NCI-H1092 (cell line): ENCODE measurements around the gene C14orf119.

Experiments
- DNase-seq: peaks from one replicate; lab custom pipeline; 2025; lab: John Stamatoyannopoulos, UW

The C14orf119 gene, protein sequence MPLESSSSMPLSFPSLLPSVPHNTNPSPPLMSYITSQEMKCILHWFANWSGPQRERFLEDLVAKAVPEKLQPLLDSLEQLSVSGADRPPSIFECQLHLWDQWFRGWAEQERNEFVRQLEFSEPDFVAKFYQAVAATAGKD

DNA sequence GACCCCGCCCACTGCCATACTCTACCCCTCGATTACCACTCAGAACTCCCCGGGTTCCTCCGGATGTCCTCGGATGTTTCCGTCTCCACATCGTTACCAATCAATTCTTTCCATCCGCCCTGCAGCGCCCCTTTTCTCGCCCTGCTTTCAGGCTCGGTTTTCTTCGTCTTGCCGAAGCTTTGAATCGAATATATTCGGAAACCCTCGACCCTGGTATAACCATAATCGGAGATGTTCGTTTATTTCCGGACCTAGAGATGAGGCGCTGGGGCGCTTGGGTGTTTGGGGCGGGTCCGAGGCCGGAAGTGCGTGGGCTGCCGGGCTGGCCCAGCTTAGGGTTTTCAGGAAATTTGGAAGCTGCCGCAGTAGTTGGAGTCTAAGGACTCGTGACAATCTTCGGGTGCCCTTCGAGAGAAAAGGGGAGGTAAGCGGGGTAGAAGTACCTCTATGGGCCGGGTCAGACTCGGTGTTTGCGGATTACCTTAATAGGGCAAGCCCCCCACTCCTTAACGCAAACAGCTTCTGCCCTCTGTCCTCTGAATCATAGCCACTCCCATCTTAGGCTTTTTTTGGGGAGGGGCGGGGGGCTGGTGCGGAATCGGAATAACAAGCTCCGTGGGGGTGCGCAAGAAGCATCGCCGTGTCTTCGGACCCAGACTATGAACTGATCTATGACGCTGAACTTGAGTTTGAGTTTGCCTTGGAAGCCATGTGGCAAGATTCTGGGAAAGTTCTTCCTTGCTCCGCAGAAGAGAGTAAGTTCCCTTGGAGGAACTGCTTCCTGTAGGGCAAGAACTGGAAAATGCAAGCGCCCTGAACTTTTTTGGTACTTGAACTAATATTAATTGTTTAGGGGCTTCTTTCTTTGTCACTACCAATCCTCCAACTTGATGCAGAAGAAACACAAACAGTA, at the start of gene C14orf119:
C14orf119 (plus strand) TSS at position 310 of the 913 bp plus-strand sequence. CDS start 2,154 bp downstream, outside the sequence.
- DNase-seq, result no peak

DNA sequence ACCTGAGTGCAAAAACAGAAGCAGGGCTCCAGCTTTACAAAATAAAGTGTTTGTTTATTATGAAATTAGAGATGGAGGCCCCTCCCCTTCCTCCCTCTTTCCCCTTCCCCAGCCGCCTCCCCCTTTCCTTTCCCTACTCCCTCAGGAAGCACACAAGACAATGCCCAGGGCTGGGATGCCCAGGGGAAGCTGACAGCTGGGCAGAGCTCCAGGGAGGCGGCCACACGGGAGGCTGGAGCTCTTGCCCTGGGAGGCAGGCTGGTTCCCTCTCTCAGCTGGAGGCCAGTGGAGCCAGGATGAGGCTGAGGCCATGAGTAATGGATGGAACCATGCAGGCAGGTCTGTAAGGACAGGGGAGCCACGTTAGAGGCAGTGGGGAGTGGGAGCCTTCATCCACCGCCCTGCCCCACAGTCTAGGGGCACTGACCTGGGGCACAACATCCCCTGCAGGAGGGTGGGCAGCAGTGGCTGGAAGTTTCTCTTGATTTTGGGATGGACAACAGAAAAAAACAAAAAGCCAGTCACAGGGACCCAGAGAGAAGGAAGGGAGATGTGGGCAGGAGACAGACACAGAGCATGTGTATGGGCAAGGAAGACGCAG, 48.2 kb upstream of the C14orf119 start:
- no peak for DNase-seq

DNA sequence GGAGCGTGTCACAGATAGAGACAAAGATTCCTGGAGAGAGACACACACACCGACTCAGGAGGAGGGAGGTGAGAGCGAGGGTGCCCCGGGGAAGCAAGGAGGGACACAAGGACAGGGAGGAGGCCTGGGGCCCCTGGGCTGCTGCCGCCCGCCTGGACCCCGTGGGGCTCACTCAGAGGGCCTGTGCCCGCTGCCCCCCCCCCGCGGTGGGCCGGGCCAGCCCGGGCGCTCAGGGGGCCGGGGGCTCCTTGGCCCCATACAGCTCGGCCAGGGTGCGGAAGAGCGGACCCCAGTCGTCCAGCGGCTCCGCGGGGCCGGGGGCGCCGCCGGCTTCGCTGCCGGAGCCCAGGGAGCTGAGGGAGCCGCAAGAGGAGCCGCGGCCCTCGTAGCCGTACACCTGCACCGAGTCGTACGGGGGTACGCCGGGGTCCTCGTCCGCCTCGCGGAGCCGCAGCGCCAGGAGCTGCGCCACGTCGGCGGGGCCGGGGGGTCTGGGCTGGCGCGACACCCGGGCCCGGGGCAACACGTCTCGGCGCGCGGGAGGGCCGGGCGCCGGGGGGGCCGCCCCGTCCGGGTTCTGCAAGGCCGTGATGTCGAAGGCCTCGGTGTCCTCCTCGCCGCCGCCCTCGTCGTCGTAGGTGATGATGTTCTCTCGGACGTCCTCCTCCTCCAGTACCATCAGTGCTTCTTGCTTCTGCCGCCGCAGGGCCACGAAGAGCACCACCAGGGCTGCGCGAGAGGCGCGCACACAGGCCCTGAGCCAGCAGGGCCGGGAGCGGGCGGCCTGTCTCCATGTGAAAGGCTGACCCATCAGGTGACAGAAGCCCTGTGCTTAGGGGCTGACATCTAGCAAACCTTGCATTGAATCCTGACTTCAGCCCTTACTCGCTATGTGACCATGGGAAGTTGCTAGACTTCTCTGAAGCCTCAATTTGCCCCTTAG, 47.3 kb upstream of the C14orf119 start:
- DNase-seq, result no peak

GRCh38 chr14:23049011-23049410, 46.3 kb upstream of the C14orf119 start:
- DNase-seq, result no peak

- DNase-seq, result no peak
Observed at GRCh38 chr14:23051141-23052057, 43.9 kb upstream of the C14orf119 start.

DNA sequence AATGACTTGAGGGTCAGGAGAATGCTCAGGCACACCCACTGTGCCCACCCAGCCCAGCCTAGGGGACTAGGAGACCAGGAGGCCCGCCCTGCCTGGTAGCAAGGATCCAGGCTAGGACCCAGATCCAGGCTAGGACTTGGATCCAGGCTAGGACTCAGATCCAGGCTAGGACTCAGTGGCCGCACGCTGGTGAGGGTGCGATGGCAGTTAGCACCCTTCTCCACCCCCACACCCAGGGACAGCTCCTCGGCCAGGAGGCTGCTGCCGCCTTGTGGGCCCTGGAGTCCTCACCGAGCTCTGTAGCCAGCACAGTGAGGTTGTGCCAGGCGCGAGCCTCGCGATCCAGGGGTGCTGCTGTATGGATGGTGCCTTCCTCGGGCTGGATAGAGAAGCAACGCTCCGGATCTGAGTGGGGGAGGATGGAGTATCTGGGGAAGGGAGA, 43.1 kb upstream of the C14orf119 start:
- DNase-seq, result no peak

DNA sequence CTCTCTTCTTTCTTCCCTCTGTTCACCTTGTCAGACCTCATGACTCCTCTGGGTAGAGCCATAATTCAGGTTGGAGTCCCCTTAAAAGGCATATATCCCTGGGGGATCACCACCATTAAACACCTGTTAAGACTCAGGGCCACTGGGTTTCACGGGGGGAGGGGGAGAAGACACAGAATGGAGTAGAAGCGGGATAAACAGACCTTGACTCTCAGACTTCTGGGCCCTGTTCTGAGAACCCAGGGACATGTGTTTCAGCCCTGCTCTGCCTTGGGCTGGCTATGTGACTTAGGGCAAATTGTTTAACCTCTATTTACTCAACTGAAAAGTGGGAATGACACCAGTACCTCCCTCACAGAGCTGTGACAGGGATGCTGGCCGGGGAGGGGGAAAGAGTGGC, 42.6 kb upstream of the C14orf119 start:
- no peak for DNase-seq

- DNase-seq, result no peak
Observed at GRCh38 chr14:23053426-23053825, 41.9 kb upstream of the C14orf119 start.

GRCh38 chr14:23054000-23054811, 41.1 kb upstream of the C14orf119 start:
- DNase-seq, result no peak

DNA sequence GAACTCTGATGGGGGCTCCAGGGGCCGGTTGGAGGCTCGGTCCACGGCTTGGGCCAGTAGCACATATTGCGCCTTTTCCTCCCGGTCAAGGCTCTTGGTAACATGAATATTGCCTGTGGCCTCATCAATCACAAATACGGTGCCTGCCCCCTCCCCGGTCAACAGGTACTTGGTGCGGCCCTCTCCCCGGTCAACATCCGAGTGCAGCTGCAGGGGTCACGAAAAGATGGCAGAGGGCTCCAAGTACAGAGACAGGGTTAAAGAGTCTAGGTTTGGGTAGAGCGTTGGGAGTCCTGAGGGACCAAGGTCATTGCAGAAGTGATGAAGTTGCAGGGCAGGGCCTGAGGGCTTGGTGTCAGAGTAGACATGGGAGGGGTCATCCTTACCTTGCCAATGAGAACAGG, 40.2 kb upstream of the C14orf119 start:
- no peak for DNase-seq

- DNase-seq, result no peak
Observed at GRCh38 chr14:23055621-23056144, 39.6 kb upstream of the C14orf119 start.

DNA sequence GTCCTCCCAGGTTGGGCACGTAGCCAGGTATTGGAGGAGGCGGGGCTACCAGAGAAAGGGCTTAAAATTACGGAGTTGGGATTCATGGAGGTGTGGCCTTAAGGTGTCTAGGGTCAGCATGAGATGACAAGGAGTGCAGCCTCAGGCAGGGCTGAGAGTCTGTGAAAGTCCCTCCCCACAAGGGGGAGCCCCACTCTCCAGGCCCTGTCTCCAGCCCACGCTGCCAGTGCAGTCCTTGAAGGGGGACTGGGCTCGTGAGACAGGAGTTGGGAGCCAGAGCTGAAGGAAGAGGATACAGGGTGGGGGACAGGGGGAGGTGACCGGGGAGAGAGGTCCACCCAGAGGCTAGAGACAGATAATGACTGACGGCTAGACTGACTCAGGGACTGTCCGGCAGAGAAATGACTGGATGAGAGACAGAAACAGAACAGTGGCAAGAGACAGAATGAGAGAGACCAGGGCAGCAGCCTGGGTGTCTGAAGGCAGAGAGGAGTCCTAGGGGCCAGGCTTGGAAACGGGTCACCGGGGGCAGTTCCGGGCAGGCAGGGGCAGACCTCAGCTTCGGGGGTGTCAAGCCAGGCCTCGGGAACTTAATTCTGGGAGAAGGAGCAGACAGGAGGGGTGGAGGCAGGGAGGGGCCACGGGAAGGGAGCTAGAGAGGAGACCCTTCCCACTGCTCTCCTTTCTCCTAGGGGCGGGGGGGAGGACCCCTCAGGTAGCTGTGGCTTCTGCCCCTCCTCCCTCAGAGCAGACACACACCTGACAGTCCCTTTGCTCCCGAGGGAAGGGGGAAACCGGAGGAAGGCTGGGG, 39.0 kb upstream of the C14orf119 start:
- DNase-seq, result no peak

DNA sequence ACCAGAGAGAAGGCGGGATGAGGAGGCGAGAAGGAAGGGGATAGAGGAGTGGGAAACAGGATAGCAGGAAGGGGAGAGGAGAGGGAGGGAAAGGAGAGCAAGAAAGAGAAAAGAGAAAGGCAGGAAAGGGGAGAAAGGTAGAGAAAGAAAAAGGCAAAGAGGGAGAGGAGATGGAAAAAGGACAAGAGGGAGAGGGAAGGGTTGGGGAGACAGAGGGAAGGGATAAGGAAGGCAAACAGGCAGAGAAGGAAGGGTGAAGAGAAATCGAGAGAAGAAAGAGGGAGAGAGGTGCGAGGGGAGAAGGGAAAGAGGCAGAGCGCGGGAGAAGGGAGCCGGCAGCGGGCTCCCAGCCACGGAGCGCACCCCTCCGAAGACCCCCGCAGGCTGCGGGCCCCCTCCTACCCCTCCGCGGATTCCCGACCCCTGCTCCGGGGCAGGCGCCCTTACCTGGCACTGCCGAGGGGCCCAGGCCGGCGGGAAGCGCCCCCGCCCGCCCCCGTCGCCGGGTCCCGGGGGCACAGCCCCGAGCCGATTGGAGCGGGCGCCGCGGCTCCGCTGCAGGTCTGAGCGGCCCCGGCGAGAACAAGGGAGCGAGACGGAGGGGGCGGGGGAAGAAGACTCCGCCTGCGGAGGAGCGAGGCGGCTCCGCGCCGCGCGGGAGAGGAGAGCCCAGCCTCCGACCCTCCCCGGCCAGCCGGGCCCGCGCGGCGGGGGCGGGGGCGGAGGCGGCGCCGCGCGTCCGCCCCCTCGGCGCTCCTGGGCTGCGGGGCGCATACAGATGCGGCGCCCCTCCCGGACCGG, 38.1 kb upstream of the C14orf119 start, which contains the start of gene CDH24:
CDH24 (minus strand) TSS at position 565 of the 801 bp plus-strand sequence. CDS start 1,787 bp downstream, outside the sequence.
- no peak for DNase-seq

DNA sequence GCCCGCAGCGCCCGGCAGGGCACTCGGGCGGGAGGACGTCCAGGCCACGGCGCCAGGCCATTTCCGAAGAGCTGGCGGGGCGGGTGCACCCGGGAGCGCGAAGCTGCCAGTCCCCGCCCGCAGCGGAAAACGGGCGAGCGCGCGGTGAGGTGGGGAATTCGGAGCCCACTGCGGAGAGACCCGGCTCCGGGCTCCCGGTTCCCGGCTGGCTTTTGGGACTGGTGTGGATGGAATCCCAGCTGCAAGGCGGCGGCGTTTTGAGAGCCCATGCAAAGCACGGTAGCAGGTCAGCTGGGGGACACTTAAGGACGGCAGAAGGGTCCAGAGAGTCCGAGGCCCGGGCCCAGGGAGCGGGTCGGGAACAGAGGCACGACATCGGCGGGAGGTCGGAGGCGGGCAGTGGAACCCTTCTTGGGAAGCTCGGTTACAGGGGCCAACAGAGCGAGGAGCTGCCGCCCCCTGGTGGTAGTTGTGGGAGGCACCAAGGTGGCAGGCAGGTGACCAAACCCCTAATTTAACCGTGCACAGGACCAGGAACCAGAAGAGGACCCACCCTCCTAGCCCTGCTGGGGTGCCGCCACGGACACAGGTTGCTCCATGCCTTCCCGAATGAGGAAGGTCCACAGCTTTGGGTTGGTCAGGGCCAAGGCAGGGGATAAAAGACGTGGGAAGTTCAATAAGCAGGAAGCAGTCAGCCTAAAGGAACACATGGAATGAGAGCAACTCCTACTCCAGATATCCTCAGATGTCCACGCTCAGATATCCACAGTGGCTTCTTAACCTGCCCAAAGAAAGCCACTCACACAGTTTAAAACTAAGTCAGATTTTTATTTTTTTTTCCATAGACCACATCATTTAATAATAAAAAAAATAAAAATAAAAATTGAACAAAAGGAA, 37.3 kb upstream of the C14orf119 start:
- DNase-seq, result no peak

DNA sequence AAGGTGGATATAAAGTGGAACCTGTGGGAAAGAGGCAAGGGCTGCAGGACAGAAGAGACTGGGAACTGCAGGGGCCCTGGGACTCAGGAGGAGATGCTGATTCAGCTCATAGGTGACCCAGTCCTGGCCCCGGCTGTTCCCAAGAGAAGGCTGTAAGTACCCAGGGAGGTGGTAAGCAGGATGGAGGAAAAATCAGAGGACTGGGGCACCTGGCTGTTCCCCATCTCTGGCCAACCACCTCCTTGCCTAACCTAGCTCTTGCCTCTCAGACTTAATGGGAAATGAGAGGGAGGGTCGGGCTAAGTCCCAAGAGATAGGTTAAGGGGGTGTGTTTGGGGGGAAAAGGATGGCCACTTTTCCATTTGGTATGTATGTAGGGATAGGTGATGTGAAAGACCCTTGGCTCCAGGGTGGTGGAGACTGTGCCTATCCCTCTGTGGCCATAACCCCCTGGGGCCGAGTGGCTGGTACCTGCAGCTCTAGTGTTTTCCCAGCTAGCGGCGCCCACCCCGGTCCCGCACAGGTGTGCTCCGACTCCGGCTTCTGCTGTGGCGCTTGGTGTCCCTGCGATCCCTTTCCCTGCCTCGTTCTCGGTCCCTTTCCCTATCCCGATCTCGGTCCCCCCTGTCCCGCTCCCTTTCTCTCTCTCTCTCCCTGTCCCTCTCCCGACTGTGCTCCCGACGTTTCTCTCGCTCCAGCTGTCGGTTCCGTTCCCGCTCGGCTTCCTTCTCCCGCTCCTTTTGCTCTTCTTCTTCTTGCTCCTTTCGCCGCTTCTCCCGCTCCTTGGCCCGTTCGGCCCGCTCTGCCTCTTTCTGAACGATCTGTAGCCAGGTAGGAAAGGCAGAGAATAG, 36.4 kb upstream of the C14orf119 start:
- DNase-seq, result no peak
